Smooth muscle cell of trachea (primary cell): ENCODE data around the gene LAMTOR2. TPM values are rescaled to one million over a fixed set of nuclear protein-coding genes. Genes with fewer than 3 reads are reported as not detected.

Source experiments
- total RNA-seq: library from RNA; depleted of rRNA; stranded (reverse); fragments of >200 nt; gene quantifications from 2 replicates; pipeline ENCODE4 v1.2.1, GENCODE V29; 2014

LAMTOR2 gene
- total RNA-seq: 49.6 and 72.1 TPM in 2 replicates

DNA sequence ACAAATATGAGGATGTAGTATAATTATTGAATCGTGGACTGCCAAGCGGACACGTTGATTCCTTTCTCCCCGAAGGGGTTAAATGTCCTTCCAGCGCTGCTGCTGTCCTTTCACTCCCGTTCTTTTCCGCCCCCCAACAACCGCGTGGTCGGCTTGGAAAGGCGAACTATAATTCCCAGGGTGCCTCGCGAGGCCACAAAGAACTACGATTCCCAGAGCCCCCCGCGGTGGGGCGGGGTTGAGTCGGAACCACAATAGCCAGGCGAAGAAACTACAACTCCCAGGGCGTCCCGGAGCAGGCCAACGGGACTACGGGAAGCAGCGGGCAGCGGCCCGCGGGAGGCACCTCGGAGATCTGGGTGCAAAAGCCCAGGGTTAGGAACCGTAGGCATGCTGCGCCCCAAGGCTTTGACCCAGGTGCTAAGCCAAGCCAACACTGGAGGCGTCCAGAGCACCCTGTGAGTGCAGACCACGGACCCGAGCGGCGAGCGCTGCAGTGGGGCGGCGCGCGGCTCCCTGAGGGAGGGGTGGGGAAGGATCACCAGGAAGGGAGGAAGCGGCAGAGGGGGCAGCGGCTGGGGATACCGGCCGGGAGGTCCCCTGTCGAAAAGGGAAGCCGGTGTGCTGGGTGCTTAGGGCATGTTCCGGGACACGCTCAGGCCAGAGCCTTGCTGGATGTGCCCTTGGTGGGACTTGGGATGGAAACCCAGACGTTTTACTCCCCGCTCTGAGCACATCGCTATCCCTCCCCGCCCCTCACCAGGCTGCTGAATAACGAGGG, at the start of gene LAMTOR2:
Gene LAMTOR2 (plus strand): TSS at position 283 of the 781 bp plus-strand sequence. CDS start 108 bp downstream, at position 391.

DNA sequence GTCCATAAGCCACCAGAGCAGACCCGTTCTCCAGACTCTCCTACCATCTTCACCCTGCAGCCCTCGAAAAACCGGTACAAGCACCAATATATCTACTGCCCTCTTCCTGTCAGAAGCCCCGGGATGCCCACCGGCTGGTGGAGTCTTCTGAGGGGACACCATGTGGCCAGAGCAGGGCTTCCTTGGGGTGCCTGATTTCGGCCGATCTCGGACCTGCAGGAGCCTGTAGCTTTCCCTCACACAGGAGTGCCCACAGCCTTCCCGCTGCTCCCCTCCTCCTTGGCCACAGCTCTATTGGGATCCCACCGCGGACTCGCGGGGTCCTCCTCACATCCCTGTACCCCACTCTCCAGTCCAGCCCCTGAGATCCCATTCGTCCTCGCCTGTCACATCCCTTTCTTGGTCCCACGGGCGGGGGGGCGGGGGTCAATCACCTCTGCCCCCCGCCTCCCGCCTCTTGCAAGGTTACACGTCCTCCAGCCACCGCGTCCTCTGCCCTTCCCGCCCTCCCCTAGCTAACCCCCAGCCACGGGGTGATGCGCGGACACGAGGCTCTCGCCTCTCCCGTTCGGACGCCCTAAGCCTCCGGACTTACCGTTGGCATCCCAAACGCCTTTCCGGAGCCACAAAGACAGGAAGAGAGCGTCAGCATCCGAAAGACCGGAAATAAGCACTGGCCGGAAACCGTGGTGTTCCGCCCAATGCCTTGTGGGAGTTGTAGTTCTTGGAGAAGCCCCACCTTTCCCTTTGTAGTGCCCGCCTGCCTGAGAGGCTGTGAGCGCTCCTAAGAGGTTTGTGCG, 34.1 kb upstream of the LAMTOR2 start, which contains the start of gene SSR2:
Gene SSR2 (minus strand): TSS at position 659 of the 800 bp plus-strand sequence. CDS start 784 bp downstream, outside the sequence.

DNA sequence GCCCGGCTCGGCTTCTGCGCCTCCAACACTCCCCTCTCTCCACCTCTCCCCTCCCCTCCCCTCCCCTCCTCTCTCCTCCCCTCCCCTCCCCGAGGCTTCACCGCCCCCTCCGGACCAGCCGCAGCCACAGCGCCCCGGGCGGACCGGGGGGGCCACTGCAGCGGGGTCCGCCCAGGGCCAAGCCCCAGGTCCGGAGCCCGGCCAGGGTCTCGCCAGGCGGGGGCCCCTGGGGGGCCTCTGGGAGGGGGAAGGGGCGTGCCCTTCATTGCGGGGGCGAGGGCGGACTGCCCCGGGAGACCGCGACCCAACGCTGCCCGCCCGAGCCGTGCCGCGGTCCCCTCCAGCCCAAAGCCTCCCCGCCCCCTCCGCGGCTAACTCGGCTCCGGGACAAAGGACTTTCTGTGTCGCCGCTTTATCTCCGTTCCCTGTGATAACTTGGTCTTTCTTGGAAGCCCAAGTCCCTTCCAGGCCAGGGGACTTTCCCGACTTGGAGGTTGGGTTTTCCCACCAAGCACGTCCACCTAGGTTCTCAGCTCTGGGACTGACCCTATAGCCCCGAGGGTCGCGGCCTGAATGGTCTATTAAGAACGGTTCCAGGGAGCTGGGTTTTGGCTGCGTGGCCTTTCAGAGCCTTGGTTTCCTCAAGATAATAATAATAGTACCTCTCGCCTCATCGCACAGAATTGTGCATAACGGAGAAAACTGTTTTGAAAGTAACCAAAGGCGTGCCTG, 648 bp upstream of the LAMTOR2 start, which contains the start of gene UBQLN4:
Gene UBQLN4 (minus strand): TSS at position 31 of the 732 bp plus-strand sequence. CDS start 97 bp downstream, outside the sequence.

DNA sequence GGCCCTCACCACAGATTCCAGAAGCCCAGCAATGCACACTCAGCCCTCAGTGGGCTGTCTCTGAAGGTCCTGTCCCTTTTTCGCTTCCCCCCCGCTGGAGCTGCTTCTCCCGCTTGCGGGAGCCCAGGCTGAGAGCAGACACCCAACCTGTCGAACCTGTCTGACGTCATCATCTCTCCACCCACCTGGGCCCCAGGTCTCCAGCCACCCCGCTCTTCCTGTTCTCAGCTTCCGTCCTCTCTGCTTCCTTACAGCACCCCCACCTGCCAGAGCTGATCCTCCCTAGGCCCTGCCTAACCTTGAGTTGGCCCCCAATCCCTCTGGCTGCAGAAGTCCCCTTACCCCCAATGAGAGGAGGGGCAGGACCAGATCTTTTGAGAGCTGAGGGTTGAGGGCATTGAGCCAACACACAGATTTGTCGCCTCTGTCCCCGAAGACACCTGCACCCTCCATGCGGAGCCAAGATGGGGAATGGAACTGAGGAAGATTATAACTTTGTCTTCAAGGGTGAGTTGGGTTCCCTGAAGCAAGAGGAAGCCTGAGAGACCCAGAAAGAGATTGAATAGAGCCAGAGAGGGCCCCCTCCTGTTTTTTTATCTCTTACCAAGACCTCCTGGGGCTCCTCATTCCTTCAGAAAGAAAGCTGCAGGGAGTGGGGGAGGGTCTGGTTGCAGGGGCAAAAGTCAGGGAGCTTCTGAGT, 6.5 kb downstream of the LAMTOR2 start, which contains the start of gene RAB25:
Gene RAB25 (plus strand): TSS at position 224 of the 700 bp plus-strand sequence. CDS start 241 bp downstream, at position 465.

DNA sequence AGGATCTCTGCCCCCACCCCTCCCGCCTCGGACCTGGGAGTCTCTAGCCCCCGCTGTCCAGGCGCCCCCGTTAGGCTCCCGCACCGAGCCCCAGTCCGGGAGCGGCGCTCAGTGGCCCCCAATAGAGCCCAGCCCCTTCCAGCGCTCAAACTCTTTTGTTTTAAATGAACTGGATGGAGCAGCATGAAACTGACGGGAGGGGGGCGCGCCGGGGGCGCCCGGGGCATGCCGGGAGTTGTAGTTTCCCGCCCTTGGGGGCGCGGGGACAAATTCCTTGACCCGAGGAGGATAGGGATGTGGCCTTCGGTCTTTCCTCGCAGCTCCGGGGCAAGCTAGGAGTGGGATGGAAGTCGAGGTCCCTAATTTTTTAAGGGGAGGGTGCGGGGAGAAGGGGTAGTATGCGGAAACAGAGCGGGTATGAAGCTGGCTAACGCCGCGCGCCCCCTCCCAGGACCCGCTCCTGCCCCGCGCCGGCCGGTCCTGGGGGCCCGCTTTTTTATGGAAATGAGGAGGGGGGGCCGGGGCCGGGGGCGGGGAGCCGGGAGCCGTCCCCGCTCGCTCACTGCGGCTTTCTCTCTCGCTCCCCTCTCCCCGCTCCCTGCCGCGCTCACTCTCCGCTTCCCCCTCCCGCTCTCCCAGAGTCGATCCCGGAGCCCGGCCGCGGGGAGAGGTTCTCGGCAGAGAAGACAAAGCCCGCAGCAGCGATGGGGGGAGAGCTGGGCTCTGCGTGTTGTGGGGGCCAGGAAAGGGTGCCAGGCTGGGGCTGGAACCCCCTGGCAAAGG, 27.9 kb downstream of the LAMTOR2 start, which contains the start of gene MEX3A:
Gene MEX3A (minus strand): TSS at position 157 of the 783 bp plus-strand sequence. CDS start 467 bp downstream, outside the sequence.

Other genes with a start within 250 kb of the LAMTOR2 start
- 30.8 and 34.9 TPM in 2 replicates for gene GON4L, start 197.6 kb upstream of the LAMTOR2 start, total RNA-seq
- 50.8 and 57.1 TPM in 2 replicates for gene SYT11, start 195.2 kb upstream of the LAMTOR2 start, total RNA-seq
- gene RIT1, start 143.4 kb upstream of the LAMTOR2 start, total RNA-seq: 33.4 and 49.2 TPM in 2 replicates
- 23.1 and 26.5 TPM in 2 replicates for gene KHDC4, start 120.4 kb upstream of the LAMTOR2 start, total RNA-seq
- gene RXFP4, start 113.1 kb upstream of the LAMTOR2 start, total RNA-seq: not detected in 2 replicates
- gene ARHGEF2, start 76.2 kb upstream of the LAMTOR2 start, total RNA-seq: 109 and 173 TPM in 2 replicates
- gene SSR2, start 33.8 kb upstream of the LAMTOR2 start, total RNA-seq: 512 and 711 TPM in 2 replicates
- gene UBQLN4, start 984 bp upstream of the LAMTOR2 start, total RNA-seq: 10.9 and 12.9 TPM in 2 replicates
- gene RAB25, start 6.4 kb downstream of the LAMTOR2 start, total RNA-seq: not detected in 2 replicates
- gene MEX3A, start 27.7 kb downstream of the LAMTOR2 start, total RNA-seq: 0.73 and 2.0 TPM in 2 replicates
- 2,363 and 2,796 TPM in 2 replicates for gene LMNA, start 59.9 kb downstream of the LAMTOR2 start, total RNA-seq
- gene SEMA4A, start 98.8 kb downstream of the LAMTOR2 start, total RNA-seq: 1.7 and 1.8 TPM in 2 replicates
- gene SLC25A44, start 139.3 kb downstream of the LAMTOR2 start, total RNA-seq: 7.7 and 8.1 TPM in 2 replicates
- 23.8 and 54.4 TPM in 2 replicates for gene PMF1, start 158.2 kb downstream of the LAMTOR2 start, total RNA-seq
- 0.83 TPM in 1 of 2 replicates, not detected in the other for gene BGLAP, start 187.4 kb downstream of the LAMTOR2 start, total RNA-seq
- gene PAQR6, start 193.3 kb downstream of the LAMTOR2 start, total RNA-seq: 0.29 and 0.66 TPM in 2 replicates
- gene SMG5, start 228.0 kb downstream of the LAMTOR2 start, total RNA-seq: 40.3 and 68.3 TPM in 2 replicates
- gene TMEM79, start 229.5 kb downstream of the LAMTOR2 start, total RNA-seq: 1.3 and 3.0 TPM in 2 replicates
- 79.4 and 138 TPM in 2 replicates for gene GLMP, start 240.9 kb downstream of the LAMTOR2 start, total RNA-seq
- gene VHLL, start 244.5 kb downstream of the LAMTOR2 start, total RNA-seq: not detected in 2 replicates